NT2/D1 (cell line): Measurements from ENCODE around the gene SRGAP1.
"Not testable (repeated sequence)": the region's sequence is repeated elsewhere in the genome, so short reads cannot be mapped to it uniquely, and the experiment has no call there.

ENCODE experiments used
- DNase-seq: peaks from one replicate; pipeline ENCODE4 v3.0.0-alpha.2; 2011; ENCODE audit warnings: low read depth, low spot score
- H3K27me3 ChIP-seq: 2 replicates; pipeline ENCODE4 v1.6.0; 2011; ENCODE audit warnings: mild to moderate bottlenecking; ENCODE audit not compliant: insufficient read length, insufficient read depth
- H3K36me3 ChIP-seq: 2 replicates; pipeline ENCODE4 v1.6.1; 2011; ENCODE audit warnings: mild to moderate bottlenecking, low read length, mixed read lengths; ENCODE audit not compliant: insufficient read depth, insufficient read length
- H3K4me1 ChIP-seq: 2 replicates; pipeline ENCODE4 v1.5.1; 2011; ENCODE audit not compliant: insufficient read depth, insufficient read length
- H3K4me3 ChIP-seq: 2 replicates; pipeline ENCODE4 v1.5.1; 2011; ENCODE audit warnings: low read depth; ENCODE audit not compliant: insufficient read length
- H3K9ac ChIP-seq: 2 replicates; pipeline ENCODE4 v1.6.0; 2011; ENCODE audit warnings: low read depth; ENCODE audit not compliant: insufficient read length
- H3K9me3 ChIP-seq: 2 replicates; pipeline ENCODE4 v1.5.1; 2011; ENCODE audit warnings: mild to moderate bottlenecking, low read length; ENCODE audit not compliant: insufficient read depth
- SUZ12 ChIP-seq: IDR thresholded peaks from 2 replicates; pipeline ENCODE4 v1.6.1; 2011; ENCODE audit not compliant: insufficient read length, insufficient read depth; ENCODE audit errors: extremely low read depth
- YY1 ChIP-seq: IDR thresholded peaks from 2 replicates; pipeline ENCODE4 v1.6.1; 2011; ENCODE audit not compliant: insufficient read length, insufficient read depth
- ZNF274 ChIP-seq: IDR thresholded peaks from 2 replicates; pipeline ENCODE4 v1.6.1; 2011; ENCODE audit warnings: mild to moderate bottlenecking, low read depth, low read length

SRGAP1 gene

DNA sequence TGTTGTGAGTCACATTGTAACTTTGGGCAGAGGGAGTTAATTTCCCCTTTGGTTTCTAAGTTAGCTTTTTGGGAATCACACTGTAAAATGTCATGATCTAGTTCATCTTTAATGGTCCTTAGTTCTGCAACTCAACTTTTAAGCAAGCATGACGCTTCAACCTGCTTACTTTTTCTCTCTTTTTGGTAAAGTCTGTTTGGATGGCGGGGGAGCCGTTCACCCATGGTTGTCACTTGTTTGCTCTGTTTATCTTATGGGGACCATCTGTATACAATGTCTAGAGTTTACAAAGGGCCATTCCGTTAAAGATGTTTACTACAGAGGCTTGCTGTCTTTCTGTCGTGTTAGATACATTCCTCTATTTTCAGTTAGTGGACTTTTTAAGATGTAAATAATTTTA is 172.0 kb downstream of the SRGAP1 start:
- H3K36me3 ChIP-seq, result no peaks in the 10 kb centered on the region
- TF ChIP-seq SUZ12 (no peak), YY1 (no peak), ZNF274 (no peak)
- H3K4me1 ChIP-seq, result no peaks in the 10 kb centered on the region
- no peaks in the 10 kb centered on the region for H3K9me3 ChIP-seq
- no peak for DNase-seq
- H3K27me3 ChIP-seq, result no peaks in the 10 kb centered on the region
- no peak overlapping the region for H3K4me3 ChIP-seq
- H3K9ac ChIP-seq, result no peak overlapping the region

DNA sequence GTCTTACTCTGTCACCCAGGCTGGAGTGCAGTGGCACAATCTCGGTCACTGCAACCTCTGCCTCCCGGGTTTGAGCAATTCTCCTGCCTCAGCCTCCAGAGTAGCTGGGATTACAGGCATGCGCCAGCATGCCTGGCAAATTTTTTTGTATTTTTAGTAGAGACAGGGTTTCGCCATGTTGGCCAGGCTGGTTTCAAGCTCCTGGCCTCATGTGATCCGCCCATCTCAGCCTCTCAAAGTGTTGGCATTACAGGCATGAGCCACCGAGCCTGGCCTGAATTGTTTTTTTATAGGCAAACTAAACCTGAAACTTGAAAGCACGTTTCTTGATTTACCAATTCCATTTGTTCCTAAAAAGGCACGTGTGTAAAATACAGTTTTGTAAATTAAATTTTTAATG is 173.6 kb downstream of the SRGAP1 start:
- H3K9me3 ChIP-seq, H3K27me3 ChIP-seq, H3K9ac ChIP-seq, H3K36me3 ChIP-seq, H3K4me1 ChIP-seq, H3K4me3 ChIP-seq, DNase-seq: not testable (repeated sequence)

DNA sequence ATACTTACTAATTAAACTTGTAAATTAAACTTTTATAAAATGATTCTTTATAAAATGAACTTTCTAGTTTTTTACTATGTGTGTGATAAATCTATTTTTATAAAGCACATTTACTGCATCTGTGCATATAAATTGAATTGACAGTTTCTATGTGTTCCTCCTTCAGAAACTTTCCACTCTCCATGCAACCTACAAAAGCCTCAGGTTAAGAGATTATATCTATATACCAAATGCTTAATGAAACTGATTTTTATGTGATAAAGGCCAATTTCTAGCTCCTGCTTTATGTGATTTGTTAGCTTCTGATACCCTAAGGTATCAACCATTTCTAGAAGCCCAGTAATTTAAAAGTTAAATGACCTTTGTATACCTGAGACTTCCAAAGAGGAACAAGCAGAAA is 174.0 kb downstream of the SRGAP1 start:
- DNase-seq, result no peak
- Histone ChIP-seq H3K27me3 (no peaks in the 10 kb centered on the region), H3K9me3 (no peaks in the 10 kb centered on the region), H3K36me3 (no peaks in the 10 kb centered on the region), H3K4me1 (no peaks in the 10 kb centered on the region), H3K4me3 (no peak overlapping the region), H3K9ac (no peak overlapping the region)
- TF ChIP-seq SUZ12 (no peak), ZNF274 (no peak), YY1 (no peak)

DNA sequence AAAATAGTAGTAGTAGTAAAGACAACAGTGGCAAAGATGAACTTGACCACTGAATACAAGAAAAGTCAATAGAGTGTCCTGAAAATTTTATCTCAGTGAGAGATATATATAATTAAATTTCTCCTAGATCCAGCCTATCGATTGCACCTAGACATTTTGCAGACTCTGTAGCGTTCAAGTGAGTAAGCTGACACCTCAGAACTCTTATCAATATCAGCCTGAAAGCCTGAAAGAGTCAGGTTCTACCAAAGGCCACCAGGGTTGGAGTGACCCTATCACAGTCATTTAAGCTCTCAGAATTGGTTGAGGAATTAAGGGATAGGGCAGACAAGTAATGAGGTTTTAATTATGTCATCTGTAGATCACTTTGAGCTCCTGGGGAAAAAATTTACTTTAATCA is 174.6 kb downstream of the SRGAP1 start:
- TF ChIP-seq YY1, result no peak
- TF ChIP-seq SUZ12, result no peak
- TF ChIP-seq ZNF274, result no peak
- Histone ChIP-seq H3K9me3 (no peaks in the 10 kb centered on the region), H3K27me3 (no peaks in the 10 kb centered on the region)

GRCh38 chr12:64019654-64020053 is 175.2 kb downstream of the SRGAP1 start:
- no peaks in the 10 kb centered on the region for H3K4me1 ChIP-seq
- TF ChIP-seq ZNF274, result no peak
- no peak for TF ChIP-seq SUZ12
- no peak for TF ChIP-seq YY1
- no peak overlapping the region for H3K4me3 ChIP-seq
- H3K27me3 ChIP-seq, result no peaks in the 10 kb centered on the region
- no peaks in the 10 kb centered on the region for H3K9me3 ChIP-seq
- no peak overlapping the region for H3K9ac ChIP-seq
- no peak for DNase-seq
- H3K36me3 ChIP-seq, result no peaks in the 10 kb centered on the region

More for the DNA sequence above, 174.6 kb downstream of the SRGAP1 start:
- Histone ChIP-seq H3K36me3 (no peaks in the 10 kb centered on the region), H3K4me1 (no peaks in the 10 kb centered on the region), H3K9ac (no peak overlapping the region), H3K4me3 (no peak overlapping the region)
- DNase-seq, result no peak

DNA sequence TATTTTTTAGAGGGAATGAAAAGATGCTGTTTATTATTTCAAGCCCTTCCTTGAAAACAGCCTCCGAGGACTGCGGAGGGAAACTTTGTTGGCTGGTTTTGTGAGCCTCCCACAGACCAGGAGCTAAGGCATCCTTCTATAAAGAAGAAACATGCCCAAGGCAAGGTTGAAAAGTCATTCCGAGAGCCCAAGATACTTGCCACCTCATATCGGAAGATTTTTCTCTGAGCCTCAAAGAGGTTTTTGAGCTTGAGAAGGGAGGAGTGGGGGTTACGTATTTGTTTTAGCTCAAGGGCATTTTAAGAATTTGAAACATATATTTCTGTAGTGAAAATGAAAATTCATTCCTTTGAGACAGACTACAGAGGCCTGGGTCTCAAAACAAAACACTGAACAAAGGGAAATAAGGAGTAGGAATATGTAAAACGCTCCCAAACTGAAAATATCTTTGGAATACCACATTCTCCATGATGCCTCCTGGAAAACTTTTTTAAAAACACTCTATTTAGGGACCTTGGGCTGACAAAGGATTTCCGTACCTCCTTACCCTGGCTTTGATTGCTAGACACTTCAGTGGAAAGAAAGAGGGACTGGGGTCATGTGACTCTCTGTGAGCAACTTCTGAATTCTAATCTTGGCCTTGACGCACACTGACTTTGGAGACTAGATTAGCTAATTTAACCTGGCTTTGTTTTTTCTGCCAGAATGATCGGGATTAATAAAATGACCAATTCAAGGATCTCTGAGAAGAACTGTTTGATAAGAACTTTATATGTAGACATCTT is 180.9 kb downstream of the SRGAP1 start:
- no peaks in the 10 kb centered on the region for H3K4me1 ChIP-seq
- no peaks in the 10 kb centered on the region for H3K27me3 ChIP-seq
- no peak overlapping the region for H3K9ac ChIP-seq
- H3K9me3 ChIP-seq, result no peaks in the 10 kb centered on the region
- no peak for DNase-seq
- no peak overlapping the region for H3K4me3 ChIP-seq
- TF ChIP-seq YY1 (no peak), ZNF274 (no peak), SUZ12 (no peak)
- no peaks in the 10 kb centered on the region for H3K36me3 ChIP-seq

DNA sequence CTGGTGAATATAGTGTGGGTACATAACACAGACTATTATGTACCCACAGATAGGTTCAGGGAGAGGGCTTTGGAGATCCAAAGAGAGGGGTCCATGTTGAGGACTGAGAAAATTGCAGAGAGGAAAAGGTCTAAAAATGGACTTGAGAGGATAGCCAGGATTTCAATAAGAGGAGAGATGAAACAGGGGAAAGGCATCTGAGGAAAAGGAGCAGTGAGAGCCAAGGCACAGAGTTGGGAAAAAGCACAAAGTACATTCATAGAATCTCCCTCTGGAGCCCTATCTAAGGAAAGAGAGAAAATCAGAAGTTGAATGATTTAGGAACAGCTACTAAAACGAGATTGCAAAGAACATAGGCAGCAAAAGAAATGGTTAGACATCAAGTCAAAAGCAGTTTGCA is 182.8 kb downstream of the SRGAP1 start:
- TF ChIP-seq YY1 (no peak), ZNF274 (no peak), SUZ12 (no peak)
- H3K36me3 ChIP-seq, result no peaks in the 10 kb centered on the region
- no peak overlapping the region for H3K4me3 ChIP-seq
- no peaks in the 10 kb centered on the region for H3K27me3 ChIP-seq
- H3K9me3 ChIP-seq, result peaks cover 10% of the 10 kb centered on the region; the same call in 1 of the 2 replicates
- no peaks in the 10 kb centered on the region for H3K4me1 ChIP-seq
- H3K9ac ChIP-seq, result no peak overlapping the region
- DNase-seq, result no peak

- no peaks in the 10 kb centered on the region for H3K4me1 ChIP-seq
- H3K9ac ChIP-seq, result no peak overlapping the region
- no peak overlapping the region for H3K4me3 ChIP-seq
- H3K9me3 ChIP-seq, result peaks cover 10% of the 10 kb centered on the region; the same call in 1 of the 2 replicates
- no peak for DNase-seq
- H3K27me3 ChIP-seq, result no peaks in the 10 kb centered on the region
- no peak for TF ChIP-seq YY1
- no peak for TF ChIP-seq ZNF274
- no peak for TF ChIP-seq SUZ12
- H3K36me3 ChIP-seq, result no peaks in the 10 kb centered on the region
Observed at GRCh38 chr12:64028541-64028940, 184.0 kb downstream of the SRGAP1 start.
